AG09319 (cell line): Measurements from ENCODE around the gene KRT80.

ENCODE experiments used
- DNase-seq: peaks from one replicate; pipeline ENCODE4 v3.0.0-alpha.2; 2010; ENCODE audit warnings: low read depth; ENCODE audit errors: extremely low read depth
- TF ChIP-seq, protein P1 (sequence below): IDR thresholded peaks from 2 replicates; pipeline ENCODE4 v1.5.1; 2011; ENCODE audit warnings: low read depth, mild to moderate bottlenecking, inconsistent platforms, low read length, moderate library complexity

Gene KRT80

DNA sequence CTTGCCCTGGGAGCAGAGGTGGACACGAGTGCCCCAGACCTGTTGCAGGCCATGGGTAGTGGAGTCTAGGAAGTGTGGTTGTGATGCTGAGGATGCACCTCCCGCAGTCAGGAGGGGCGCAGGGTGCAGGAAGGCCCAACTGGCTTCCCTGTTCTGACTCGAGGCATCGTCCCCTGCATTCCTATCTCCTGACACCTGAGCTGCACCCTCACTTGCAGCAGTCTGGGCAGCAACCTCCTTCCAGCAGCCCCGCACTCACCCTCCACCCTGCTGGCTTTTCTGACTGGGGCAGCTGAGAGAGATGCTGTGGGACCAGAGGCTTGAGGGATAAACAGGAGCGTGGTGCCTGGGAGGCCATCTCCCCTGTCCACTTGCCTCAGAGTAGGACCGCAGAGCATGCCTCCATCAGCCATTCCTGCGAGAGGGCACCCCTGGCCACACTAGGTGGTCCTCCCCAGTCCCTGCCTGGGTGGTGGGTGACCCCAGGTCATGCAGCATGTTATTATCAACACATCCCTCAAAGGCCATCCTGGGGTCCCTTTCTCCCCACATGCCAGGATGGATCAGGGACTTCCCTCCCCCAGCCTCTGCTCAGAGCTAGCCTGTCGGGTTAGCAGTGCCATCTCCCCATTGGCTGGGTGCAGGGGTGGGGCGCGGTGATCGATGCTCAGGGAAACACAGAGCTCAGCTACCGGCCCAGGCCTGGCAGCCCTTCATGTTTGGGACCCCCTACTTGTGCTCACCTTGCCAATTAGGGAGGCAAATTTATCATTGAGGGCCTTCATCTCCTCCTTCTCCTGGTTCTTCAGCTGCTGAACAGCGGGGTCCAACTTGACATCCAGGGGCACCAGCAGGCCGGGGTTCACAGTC lies 719 bp downstream of the KRT80 start:
- TF ChIP-seq, protein P1, sequence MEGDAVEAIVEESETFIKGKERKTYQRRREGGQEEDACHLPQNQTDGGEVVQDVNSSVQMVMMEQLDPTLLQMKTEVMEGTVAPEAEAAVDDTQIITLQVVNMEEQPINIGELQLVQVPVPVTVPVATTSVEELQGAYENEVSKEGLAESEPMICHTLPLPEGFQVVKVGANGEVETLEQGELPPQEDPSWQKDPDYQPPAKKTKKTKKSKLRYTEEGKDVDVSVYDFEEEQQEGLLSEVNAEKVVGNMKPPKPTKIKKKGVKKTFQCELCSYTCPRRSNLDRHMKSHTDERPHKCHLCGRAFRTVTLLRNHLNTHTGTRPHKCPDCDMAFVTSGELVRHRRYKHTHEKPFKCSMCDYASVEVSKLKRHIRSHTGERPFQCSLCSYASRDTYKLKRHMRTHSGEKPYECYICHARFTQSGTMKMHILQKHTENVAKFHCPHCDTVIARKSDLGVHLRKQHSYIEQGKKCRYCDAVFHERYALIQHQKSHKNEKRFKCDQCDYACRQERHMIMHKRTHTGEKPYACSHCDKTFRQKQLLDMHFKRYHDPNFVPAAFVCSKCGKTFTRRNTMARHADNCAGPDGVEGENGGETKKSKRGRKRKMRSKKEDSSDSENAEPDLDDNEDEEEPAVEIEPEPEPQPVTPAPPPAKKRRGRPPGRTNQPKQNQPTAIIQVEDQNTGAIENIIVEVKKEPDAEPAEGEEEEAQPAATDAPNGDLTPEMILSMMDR: no peak
- DNase-seq: no peak

DNA sequence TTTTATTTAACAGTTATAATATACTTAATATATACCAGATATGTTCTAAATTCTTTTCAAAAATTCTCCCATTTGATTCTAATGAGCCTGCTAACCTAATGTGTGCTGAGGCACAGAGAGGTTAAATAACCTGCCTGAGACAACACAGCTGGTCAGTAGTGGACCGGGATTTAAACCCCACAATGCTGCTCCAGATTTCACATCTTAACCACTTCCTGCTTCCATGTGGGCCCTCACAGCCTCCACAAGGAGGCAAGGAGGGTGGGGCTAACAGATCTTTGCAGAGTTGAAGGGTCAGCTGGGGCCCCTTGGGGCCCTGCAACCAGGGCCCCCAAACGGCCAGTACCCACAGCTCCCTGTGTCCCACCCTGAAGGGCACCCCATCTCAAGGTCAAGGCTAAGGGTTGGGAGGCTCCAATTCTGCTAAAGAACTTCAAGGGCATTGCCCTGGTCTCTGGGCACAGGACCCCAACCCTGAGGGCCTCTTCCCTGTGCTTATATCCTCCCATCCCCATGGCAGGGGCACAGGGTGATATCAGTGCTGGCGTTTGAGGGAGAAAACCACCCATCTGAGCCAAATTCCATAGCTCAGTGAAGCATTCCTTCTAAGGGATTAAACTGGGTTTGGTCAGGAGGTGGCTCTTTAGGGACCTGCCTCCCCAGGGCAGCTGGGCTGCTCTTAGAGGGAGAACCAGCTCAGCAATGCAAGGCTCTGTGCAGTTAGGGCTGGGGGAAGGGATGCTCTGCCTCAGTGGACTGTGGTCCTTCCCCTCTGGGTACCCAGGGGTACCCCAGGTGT lies 2.2 kb downstream of the KRT80 start:
- no peak for DNase-seq
- TF ChIP-seq, protein P1: no peak

DNA sequence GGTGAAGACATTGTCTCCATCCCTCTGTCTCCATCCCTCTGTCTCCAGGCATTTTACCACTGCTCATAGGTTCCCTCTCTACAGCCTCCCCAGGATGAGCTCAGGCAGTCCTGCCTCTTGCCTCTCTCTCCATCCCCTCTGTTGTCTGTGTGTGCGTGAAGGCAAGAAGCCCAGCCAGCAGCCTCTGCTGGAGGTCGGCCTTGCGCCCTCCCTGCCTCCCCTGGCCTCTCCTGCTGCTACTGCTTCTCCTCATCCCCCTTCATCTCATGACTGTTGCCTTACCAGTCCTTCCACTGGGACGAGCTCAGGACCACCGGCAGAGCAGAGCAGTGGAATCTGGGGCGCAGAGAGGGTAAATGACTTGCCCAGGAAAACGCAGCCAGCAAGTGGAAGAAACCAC lies 3.2 kb downstream of the KRT80 start:
- TF ChIP-seq, protein P1: no peak
- DNase-seq: no peak

DNA sequence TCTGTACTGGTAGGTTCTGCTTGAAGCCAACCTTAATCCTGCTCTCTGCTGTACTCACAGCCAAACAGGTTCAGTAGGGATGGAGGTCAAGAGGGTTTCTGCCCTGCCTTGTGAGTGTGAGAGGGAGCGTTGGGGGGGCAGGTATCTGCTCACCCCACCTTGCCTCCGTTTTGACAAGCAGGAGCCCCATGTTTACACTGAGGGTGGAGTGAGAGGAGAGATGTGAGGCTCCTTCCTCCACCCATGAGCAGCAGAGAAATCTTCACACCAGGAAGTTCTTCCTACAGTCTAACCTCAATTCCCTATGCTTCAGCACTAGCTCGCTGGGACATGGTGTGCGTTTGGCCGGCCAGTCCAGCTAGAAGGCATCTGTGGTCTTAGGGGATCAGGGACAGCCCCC lies 4.2 kb downstream of the KRT80 start:
- TF ChIP-seq, protein P1: no peak
- DNase-seq: no peak

DNA sequence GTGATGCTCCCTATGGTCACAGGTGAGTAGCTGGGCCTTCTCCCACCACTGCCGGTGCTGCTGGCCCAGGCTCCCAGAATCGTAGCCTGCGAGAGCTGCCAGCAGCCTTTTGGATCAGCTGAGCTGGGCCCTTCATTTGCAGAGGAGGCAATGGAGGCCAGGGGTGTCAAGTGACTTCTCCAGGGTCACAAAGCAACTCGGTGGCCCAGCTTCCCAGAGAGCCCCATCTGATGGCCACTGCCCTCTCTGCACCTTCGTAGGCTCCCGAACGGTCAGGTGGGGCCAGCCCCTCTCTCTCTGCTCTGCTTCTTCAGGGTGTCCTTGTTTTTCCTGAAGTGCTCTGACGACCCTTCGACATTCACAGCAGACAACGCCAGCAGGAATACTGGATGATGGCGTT lies 4.6 kb downstream of the KRT80 start:
- TF ChIP-seq, protein P1: no peak
- no peak for DNase-seq

DNA sequence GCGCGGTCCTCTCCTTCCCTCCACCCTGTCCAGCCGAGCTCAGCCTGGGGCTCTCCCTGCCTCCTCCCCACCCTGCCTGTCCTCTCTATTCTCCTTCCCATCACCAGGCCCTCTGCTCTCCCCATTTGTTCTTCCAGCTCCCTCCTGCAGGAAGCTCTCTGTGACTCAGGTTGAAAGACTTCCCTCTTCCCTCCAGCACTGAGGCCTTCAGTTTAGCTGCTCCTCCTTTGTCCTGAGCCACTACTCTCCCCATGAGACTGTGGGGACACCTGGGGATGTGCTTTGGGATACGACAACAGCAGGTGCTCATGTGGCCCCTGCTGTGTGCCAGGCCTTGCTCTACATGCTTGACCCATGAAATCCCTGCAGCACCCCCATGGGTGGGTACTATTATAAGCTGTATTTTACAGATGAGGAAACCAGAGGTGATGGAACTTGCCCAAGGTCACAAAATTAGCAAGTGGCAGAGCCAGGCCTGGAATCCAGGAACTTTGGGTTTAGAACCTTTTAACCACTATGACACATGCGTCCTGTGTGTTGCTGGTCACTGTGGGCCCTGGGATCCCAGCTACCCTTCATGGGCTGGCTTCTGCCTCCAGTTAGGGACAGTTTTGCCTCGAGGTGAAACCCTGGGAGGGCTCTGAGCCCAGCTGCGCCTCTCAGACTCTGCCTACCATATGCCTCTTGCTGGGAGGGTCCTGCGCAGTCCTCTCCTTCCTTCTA lies 5.5 kb downstream of the KRT80 start:
- TF ChIP-seq, protein P1: no peak
- peak; percentile 39 for DNase-seq
